HEK293 (cell line): ENCODE results near the gene ACOD1.

ENCODE experiments used
- ZNF10 ChIP-seq: fragments of 450-650 bp; formaldehyde crosslinking; IDR thresholded peaks from 2 replicates; pipeline ENCODE4 v1.5.1; 2017; ENCODE audit warnings: missing biosample characterization, missing genetic modification characterization
- ZNF214 ChIP-seq: fragments of 450-650 bp; formaldehyde crosslinking; IDR thresholded peaks from 2 replicates; pipeline ENCODE4 v1.5.1; 2017; ENCODE audit warnings: missing biosample characterization, mild to moderate bottlenecking, missing genetic modification characterization, borderline replicate concordance
- ZNF549 ChIP-seq: fragments of 450-650 bp; IDR thresholded peaks from 2 replicates; pipeline ENCODE4 v1.5.1; 2018; ENCODE audit warnings: missing biosample characterization, missing genetic modification characterization, mild to moderate bottlenecking, inconsistent platforms, moderate library complexity
- TF ChIP-seq, protein P1 (sequence below): fragments of 450-650 bp; formaldehyde crosslinking; IDR thresholded peaks from 2 replicates; pipeline ENCODE4 v1.5.1; 2016; ENCODE audit warnings: missing biosample characterization, missing genetic modification characterization

DNA sequence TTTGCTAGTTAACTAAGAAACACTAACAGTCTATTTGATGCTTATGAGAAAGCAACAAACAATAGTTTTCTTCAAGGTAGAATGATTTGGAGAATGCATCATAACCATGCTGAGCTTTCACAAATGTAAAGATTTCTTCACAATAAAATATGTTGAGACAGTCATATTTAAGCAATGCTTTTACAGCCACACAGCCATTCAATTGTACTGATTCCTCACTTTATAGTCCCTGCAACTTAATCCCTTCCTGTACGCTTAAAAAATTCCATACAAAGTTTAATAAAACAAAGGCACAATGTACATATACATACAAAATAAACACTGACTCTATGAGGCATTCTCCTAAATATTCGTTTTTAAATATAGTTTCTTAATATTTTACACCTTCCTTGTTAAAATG lies 4.7 kb upstream of the ACOD1 start:
- TF ChIP-seq, protein P1, sequence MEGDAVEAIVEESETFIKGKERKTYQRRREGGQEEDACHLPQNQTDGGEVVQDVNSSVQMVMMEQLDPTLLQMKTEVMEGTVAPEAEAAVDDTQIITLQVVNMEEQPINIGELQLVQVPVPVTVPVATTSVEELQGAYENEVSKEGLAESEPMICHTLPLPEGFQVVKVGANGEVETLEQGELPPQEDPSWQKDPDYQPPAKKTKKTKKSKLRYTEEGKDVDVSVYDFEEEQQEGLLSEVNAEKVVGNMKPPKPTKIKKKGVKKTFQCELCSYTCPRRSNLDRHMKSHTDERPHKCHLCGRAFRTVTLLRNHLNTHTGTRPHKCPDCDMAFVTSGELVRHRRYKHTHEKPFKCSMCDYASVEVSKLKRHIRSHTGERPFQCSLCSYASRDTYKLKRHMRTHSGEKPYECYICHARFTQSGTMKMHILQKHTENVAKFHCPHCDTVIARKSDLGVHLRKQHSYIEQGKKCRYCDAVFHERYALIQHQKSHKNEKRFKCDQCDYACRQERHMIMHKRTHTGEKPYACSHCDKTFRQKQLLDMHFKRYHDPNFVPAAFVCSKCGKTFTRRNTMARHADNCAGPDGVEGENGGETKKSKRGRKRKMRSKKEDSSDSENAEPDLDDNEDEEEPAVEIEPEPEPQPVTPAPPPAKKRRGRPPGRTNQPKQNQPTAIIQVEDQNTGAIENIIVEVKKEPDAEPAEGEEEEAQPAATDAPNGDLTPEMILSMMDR = no peak
- TF ChIP-seq ZNF549 (tag by site-specific recombination) (no peak), ZNF10 (no peak), ZNF214 (no peak)
